GM11168 (cell line): ENCODE measurements around the gene PCGF6.

Experiments used
- in situ Hi-C: fragments of 300-500 bp; cut with MboI; formaldehyde crosslinking; loops from one replicate; pipeline ENCODE4 v1.12.0; 2022; ENCODE audit warnings: low sequenced_read_pairs; ENCODE audit not compliant: unreplicated experiment

The PCGF6 gene

DNA sequence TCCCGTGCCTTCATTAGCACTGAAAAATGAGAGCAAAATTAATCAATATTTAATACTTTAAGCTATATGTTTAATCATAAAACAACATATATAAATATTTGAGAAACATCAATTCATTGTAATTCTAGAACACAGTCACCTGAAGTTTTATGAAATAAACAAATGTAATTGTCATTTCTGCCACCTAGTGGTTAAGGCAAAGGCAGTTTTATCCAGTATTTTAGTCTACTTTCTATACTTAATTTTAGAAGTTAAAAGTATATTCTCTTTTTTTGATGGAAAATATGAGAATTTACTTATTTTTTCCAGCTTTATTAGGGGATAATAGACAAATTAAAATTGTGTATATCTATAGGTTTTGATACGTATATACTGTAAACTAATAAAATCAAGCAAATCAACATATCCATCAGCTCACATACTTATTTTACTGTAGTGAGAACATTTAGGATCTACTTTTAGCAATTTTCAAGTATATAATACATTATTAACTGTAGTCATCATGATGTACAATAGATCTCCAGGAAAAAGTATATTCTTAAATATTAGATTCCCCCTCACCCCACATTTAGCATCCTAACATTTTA lies 16.9 kb downstream of the PCGF6 start:
- in situ Hi-C loops, result no loop called here

- in situ Hi-C loops, result no loop called here
These were observed 23.0 kb downstream of the PCGF6 start for GRCh38 chr10:103327906-103328305.

DNA sequence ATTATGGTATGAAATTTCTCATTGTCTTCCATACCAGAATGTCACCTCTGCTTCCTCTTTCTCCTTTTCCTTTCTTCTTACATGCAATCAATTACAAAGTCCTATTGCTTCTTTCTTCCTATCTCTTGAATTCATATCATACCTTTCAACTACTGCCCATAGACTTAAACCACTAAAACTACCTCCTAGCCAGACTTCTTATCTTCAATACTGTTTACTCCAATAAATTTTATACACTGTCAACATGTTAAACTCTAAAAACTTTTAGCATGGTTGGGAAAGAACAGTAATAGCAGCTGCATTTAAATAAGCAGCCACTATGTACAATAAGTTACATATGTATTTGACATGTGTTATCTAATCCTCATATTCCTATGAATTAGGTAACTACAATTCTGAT lies 34.9 kb downstream of the PCGF6 start:
- in situ Hi-C loops, result no loop called here

DNA sequence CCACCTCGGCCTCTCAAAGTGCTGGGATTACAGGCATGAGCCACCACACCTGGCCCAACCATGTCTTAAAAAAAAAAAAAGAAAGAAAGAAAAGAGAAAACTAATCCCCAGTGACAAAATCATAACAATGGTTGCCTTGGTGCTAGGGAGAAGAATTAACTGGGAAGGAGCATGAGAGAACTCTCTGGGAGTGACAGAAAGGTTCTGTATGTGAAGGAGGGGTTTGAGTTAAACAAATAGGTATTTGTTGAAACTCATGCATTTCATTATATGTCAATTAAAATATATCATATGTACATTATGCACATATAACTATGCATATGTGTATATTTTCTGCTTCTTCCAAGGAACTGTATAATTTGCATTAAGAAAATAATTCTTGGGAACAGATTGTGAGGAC lies 40.7 kb downstream of the PCGF6 start:
- in situ Hi-C loops, result no loop called here

GRCh38 chr10:103307594-103307993 lies 43.3 kb downstream of the PCGF6 start:
- in situ Hi-C loops, result no loop called here

DNA sequence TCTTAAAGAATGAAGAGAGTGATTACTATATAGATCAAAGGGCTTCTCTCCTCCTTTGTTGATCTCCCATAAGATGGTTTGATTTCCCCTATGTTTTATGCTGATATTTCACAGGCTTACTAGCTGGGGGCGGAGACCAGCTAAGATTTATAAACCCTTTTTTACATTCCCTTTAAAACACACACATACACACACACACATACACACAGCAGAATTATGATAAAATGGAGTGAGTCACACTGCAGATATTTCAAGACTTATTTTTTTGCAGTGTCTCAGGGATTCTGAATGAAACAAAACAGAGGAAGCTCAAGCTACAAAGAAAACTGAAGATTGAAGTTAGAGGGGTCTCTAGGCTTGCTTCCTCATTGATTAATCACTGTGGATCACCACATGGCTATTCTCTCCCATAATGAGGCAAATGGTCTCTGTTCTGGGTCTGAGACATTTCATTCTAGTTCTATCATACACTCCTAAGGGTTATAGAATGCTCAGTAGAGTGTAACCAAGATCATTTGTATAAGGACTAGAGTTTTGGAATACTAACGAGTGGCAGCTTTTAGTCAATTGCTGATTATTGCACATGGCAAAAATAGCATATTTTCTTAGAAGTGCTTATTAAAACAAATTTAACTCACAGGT lies 55.4 kb downstream of the PCGF6 start:
- in situ Hi-C loops, result no loop called here

DNA sequence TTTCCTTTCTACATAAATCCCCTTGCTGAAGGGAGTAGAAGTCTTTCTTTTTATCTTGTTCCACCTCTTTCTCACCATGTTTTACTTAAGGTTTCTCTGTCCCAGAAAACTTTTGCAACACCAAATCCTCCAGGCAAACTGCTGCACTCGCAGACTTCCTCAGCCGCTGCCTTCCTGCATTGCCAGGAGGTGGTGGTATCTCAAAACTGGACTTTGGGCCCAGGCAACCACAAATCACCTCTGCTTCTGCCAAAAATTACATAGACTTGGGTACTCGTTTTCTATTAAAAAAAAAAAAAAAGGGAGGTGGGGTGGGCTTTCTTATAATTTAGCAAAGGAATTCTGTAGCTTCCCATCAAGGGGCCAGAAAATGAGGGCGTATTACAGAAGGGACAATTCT lies 59.4 kb downstream of the PCGF6 start:
- in situ Hi-C loops, result no loop called here

GRCh38 chr10:103287992-103288391 lies 62.9 kb downstream of the PCGF6 start:
- in situ Hi-C loops, result no loop called here

DNA sequence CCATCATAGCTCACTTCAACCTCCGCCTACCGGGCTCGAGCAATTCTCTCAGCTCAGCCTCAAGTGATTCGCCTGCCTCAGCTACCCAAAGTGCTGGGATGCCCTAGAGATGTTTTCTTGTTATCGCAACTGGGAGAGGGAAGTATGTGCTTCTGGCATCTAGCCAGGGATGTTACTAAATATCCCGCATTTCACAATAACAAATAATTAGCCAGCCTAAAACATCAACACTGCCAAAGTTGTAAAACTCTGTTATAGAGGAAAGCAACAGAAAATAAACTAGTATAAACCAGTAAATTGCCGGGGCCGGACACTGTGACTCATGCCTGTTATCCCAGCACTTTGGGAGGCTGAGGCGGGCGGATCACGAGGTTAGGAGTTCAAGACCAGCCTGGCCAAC lies 66.8 kb downstream of the PCGF6 start:
- in situ Hi-C loops, result no loop called here

- in situ Hi-C loops, result no loop called here
These were observed 68.0 kb downstream of the PCGF6 start for GRCh38 chr10:103282961-103283360.

DNA sequence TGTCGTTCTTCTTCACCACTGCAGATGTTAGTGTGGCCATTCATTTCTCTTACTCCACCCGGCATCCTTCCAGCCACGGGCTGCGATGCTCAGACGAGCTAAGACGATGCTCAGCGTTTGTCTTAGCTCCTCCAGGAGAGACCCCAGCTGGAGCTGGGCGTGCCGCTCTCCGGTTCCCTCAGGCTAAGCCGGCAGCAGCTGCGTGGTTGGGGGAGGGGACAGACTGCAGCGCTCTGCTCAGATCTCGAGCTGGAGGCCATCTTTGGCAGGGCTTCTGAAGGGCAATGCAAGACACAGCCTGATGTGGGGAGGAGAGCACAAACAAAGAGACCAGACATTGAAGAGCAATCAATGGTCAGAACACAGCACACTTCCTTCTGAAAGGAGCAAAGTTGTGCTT lies 69.2 kb downstream of the PCGF6 start:
- in situ Hi-C loops, result no loop called here

GRCh38 chr10:103280506-103280905 lies 70.4 kb downstream of the PCGF6 start:
- in situ Hi-C loops, result no loop called here

- in situ Hi-C loops, result no loop called here
These were observed 70.9 kb downstream of the PCGF6 start for GRCh38 chr10:103280031-103280430.

DNA sequence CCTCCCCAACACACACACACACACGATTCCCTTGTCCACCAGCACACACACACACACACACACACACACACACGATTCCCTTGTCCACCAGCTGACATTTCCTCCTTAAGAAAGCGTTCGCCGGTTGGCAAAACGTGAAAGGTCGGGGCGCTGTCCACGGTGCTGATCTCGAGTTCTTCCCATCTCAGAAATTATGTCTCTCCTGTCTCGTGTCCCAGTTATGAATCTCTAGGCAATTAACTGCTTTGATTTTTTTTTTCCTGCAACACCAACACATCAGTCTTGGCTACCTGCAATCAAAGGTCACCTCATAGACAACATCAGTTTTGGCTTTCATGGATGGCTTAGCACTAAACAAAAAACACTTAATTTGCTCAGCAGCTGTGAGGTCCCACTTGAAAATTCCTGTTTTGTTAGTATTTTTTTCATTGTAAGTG lies 72.1 kb downstream of the PCGF6 start:
- in situ Hi-C loops, result no loop called here

DNA sequence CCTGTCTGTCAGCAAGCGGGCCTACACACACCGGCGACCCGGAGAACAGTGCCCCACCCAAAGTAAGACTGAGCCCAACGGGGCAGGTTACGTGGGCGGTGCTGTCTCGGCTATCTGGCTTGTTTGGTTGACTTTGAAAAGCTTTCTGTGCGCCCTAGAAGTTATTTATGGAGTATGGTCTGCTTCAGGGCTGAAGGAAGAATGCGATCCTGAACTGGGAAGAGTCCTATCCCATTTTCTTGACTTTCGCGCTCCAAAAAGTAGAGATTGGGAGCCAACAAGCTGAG lies 72.5 kb downstream of the PCGF6 start:
- in situ Hi-C loops, result no loop called here

- in situ Hi-C loops, result no loop called here
These were observed 73.0 kb downstream of the PCGF6 start for GRCh38 chr10:103277713-103278536.

GRCh38 chr10:103276896-103277712 lies 73.8 kb downstream of the PCGF6 start, which contains the start of gene INA:
Gene INA (plus strand): TSS chr10:103277138. CDS start chr10:103277212, 74 bp downstream.
- in situ Hi-C loops, result no loop called here

GRCh38 chr10:103276251-103276895 lies 74.6 kb downstream of the PCGF6 start:
- in situ Hi-C loops, result no loop called here

GRCh38 chr10:103273041-103273441 lies 77.9 kb downstream of the PCGF6 start:
- in situ Hi-C loops, result no loop called here

DNA sequence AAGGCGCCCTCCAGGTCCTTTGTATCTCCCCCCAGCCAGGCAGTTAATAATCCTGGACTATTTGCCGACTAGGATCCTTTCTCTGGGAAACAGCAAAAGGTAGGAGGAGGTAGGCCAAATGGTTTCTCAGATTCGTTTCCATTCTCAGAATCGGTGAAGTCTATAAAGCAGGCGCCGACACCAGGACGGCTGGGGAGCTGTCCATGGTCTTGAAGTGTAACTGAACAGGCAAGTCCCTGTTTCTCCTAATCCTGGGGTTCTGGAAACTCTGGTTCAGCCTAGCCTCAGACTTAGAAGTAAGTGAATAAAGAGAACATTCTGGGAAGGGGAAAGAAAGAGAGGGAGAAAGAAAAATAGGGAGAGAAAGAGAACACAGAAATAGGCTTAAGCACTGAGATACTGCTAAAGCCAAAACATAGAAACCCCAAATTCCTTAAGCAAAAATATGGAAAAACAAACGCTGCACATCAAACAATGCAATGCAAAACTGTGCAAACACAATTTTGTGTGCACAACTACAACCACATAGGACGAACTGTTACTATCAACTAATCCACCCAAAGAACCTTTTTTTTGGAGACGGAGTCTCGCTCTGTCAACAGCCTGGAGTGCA lies 85.1 kb downstream of the PCGF6 start:
- in situ Hi-C loops, result no loop called here
